Ovary (tissue), 9 donors: ENCODE data around the gene GDPGP1. TPM values are rescaled to one million over a fixed set of nuclear protein-coding genes. Genes with fewer than 3 reads are reported as not detected.

Experiments
- DNase-seq, 5 donors: peaks; one replicate each; pipeline ENCODE4 v3.0.0-alpha.2; 2019 to 2020
- H3K27ac ChIP-seq, 2 donors: fragments of 200-600 bp; one replicate each; pipeline versions ENCODE4 v1.5.1 to v1.8.0; 2019 to 2022
- H3K27me3 ChIP-seq: fragments of 200-600 bp; one replicate; pipeline ENCODE4 v1.8.0; 2022
- H3K36me3 ChIP-seq: fragments of 200-600 bp; sonication (generic); one replicate; pipeline ENCODE4 v1.5.1; 2019
- H3K4me1 ChIP-seq: one replicate; pipeline ENCODE4 v1.8.1; 2013; ENCODE audit warnings: mild to moderate bottlenecking, moderate library complexity; ENCODE audit not compliant: insufficient read depth
- H3K4me3 ChIP-seq: fragments of 200-600 bp; sonication (generic); one replicate; pipeline ENCODE4 v1.5.1; 2017
- H3K9me3 ChIP-seq, 2 donors: fragments of 200-600 bp in 1 of 2; sonication (generic) in 1 of 2; one replicate each; pipeline versions ENCODE4 v1.5.1 to v1.8.1; 2013 to 2019; ENCODE audit warnings: mild to moderate bottlenecking in 1 of 2, moderate library complexity in 1 of 2
- EP300 ChIP-seq: sonication (generic); formaldehyde crosslinking; IDR thresholded peaks from one replicate; pipeline ENCODE4 v1.6.1; 2017; ENCODE audit warnings: antibody characterized with exemption
- POLR2A ChIP-seq: fragments of 450-650 bp; IDR thresholded peaks from one replicate; pipeline ENCODE4 v1.6.1; 2017; ENCODE audit warnings: antibody characterized with exemption, mild to moderate bottlenecking, moderate library complexity
- WGBS, 3 donors: extraction: QIAGEN DNeasy Blood & Tissue Kit in 1 of 3; methylation state at CpG; one replicate each; pipeline versions ENCODE4 v1.1.5 to v1.1.7; 2013 to 2017; 5-methylcytosine and 5-hydroxymethylcytosine counted together
- intact Hi-C, 4 donors: fragments of 100-400 bp; cut with DNase I; formaldehyde crosslinking; loops; one replicate each; pipeline versions ENCODE4 v1.11.0 to v1.15.1; 2022 to 2023
- polyA plus RNA-seq, 2 donors: library from polyadenylated mRNA; stranded (reverse); fragments of 200-250 nt in 1 of 2; fragments of 350-450 nt in 1 of 2; fragmentation: Illumina TruSeq in 1 of 2; extraction: RNeasy Lipid Tissue Mini Kit (QIAGEN cat#74804) in 1 of 2; gene quantifications; one replicate each; pipeline ENCODE4 v1.2.3, GENCODE V29; 2013 to 2014
- total RNA-seq, 7 donors: library from RNA; depleted of rRNA in 2 of 7; stranded (reverse); fragments of >200 nt in 2 of 7; fragmentation: NEBNext Ultra II Directional in 3 of 7; extraction: Animal tissue kit (Norgen Biotek cat#: 25700) in 3 of 7; gene quantifications; one replicate each; pipeline versions ENCODE4 v1.1.0 to v1.2.4, GENCODE V29; 2016 to 2023
- TF ChIP-seq, protein P1 (sequence below), 3 donors: fragments of 450-650 bp in 2 of 3; fragments of 200-600 bp in 1 of 3; IDR thresholded peaks; one replicate each; pipeline versions ENCODE4 v1.5.1 to v1.8.0; 2016 to 2022; ENCODE audit warnings: antibody characterized with exemption in 3 of 3, mild to moderate bottlenecking in 1 of 3
- donor health status: DM: no; HTN: no; CAD: no; lungs with moderate emphysema.
- donor health status: DM: no; HTN: no; CAD: no.
- donor health status: Bipolar disorder and iron deficiency.
- donor health status: DM: yes; HTN: yes; CAD: no.
- donor health status: DM: no; HTN: no; CAD: no.
- donor health status: DM: yes; HTN: yes; CAD: no.

Gene GDPGP1
- total and polyA plus RNA-seq, 9 donors = 2.0 to 9.3 (median 5.8) TPM

DNA sequence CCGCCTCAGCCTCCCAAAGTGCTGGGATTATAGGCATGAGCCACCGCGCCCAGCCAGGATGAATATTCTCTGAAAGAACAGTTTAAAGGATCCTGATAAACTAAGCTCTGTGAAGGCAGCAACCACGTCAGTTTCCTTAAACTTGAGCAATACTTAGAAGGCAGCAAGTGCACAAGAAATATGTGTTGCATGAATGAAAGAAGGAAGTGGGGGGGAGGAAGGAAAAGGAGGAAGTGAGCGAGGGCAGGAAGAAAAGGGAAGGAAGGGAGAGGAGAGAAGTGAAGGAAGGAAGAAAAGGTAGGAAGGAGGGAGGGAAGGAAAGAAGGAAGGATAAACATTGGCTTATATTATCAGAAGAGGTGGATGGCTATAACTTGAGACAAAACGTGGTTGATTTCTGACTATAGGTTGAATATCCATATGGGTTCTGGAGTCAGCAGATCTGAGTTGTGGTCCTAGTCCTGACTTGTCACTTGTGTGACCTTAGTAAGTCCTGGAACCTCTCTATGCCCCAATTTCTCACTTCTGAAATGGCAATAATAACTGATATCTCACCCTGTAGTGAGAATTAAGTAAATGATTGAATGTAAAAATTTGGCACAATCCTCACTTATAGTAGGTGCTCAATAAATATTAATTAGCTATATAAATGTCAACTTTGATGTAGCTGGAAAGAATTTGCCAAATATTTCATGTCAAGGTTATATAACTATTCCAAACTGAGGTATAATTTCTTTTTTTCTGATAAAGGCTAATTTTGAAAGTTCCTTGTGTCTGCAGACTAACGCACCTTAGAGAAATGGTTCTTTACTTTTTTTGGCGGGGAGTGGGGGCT, 44.9 kb upstream of the GDPGP1 start:
- DNase-seq = no peak
- intact Hi-C loops = no loop called here
- H3K4me1 ChIP-seq = peaks cover 22% of the 10 kb centered on the region
- no peak for TF ChIP-seq EP300
- TF ChIP-seq, protein P1, sequence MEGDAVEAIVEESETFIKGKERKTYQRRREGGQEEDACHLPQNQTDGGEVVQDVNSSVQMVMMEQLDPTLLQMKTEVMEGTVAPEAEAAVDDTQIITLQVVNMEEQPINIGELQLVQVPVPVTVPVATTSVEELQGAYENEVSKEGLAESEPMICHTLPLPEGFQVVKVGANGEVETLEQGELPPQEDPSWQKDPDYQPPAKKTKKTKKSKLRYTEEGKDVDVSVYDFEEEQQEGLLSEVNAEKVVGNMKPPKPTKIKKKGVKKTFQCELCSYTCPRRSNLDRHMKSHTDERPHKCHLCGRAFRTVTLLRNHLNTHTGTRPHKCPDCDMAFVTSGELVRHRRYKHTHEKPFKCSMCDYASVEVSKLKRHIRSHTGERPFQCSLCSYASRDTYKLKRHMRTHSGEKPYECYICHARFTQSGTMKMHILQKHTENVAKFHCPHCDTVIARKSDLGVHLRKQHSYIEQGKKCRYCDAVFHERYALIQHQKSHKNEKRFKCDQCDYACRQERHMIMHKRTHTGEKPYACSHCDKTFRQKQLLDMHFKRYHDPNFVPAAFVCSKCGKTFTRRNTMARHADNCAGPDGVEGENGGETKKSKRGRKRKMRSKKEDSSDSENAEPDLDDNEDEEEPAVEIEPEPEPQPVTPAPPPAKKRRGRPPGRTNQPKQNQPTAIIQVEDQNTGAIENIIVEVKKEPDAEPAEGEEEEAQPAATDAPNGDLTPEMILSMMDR (IDR thresholded peaks at IDR 0.05) = no peak
- TF ChIP-seq POLR2A = no peak
- no peaks in the 10 kb centered on the region for H3K9me3 ChIP-seq
- no peaks in the 10 kb centered on the region for H3K27me3 ChIP-seq
- H3K27ac ChIP-seq = no peak overlapping the region
- whole genome bisulfite sequencing, 3 donors = 88 to 91% (median 89%) methylated on average over 8 of the region's 8 CpGs
- H3K36me3 ChIP-seq = no peaks in the 10 kb centered on the region
- no peak overlapping the region for H3K4me3 ChIP-seq

DNA sequence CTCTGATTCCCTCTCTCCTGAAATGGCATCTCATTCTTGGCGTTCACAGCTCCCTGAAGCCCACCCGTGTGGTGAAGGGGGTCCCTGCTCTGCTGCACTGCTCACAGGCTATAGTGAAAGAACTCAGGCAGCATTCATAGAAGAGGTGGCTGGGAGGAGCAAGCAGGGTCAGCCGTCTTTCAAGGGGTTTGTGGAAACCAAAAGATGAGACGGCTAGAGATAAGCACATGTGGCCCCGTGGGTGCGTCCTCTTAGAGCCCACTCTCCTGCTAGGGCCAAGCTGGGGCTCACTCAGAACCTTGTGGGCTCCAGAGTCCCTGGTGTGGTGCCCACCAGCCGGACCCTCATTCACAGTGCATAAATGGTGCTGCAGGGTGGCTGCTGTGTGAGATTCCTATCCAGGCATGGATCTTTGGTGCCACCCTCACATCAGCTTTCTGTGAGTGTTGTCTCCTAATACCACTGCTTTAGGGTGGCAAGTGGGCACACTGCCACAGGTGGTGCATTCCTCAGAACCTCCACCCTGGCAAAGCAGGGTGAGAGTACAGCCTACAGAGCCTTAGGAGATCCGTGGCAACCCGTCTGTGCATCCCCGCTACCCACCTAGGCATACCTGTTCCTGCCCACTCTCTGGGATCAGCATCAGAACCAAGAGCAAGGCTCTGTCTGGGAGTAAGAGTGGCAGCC, 44.1 kb upstream of the GDPGP1 start:
- 88 to 90% (median 89%) methylated on average over 10 of the region's 10 CpGs for WGBS, 3 donors
- no peaks in the 10 kb centered on the region for H3K9me3 ChIP-seq
- no peak overlapping the region for H3K27ac ChIP-seq
- no peak for DNase-seq
- H3K36me3 ChIP-seq = no peaks in the 10 kb centered on the region
- no peak overlapping the region for H3K4me3 ChIP-seq
- TF ChIP-seq, protein P1 (IDR thresholded peaks at IDR 0.05) = no peak
- no peak for TF ChIP-seq EP300
- TF ChIP-seq POLR2A = no peak
- peaks cover 19% of the 10 kb centered on the region for H3K4me1 ChIP-seq
- intact Hi-C loops = no loop called here
- no peaks in the 10 kb centered on the region for H3K27me3 ChIP-seq

DNA sequence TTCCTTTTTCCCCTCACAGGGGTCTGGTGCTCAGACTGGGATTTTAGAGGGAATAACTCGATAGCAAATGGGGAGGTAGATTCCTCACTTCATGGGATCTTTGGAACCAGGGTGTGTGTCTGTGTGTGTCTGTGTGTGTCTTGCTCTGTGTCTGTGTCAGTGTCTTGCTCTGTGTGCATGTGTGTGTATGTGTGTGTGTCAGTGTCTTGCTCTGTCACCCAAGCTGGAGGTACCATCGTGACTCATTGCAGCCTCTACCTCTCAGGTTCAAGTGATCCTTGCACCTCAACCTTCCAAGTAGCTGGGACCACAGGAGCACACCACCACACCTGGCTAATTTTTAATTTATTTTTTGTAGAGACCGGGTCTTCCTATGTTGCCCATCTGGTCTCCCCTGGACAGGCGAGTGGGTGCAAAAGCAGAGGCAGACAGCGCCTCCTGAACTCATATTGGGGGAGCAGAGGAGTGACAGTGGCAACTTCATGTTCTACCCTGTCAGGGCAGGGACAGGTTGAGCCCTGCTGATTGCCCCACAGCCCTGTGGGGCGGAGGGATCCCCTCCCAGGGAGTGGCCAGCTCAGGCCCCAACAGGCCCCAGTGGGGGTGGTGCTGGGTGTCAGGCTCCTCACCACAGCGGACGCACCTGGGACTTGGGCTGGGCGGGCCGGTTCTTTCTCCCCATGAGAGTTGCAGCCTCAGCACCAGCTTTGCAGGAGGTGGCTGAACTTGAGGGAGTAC, 43.2 kb upstream of the GDPGP1 start:
- Histone ChIP-seq H3K27me3 (no peaks in the 10 kb centered on the region), H3K27ac (peak overlapping the region in 1 of 2 donors; percentile 79), H3K4me1 (peaks cover 19% of the 10 kb centered on the region), H3K4me3 (no peak overlapping the region), H3K9me3 (no peaks in the 10 kb centered on the region), H3K36me3 (no peaks in the 10 kb centered on the region)
- intact Hi-C loops = no loop called here
- TF ChIP-seq EP300 (no peak), POLR2A (no peak)
- TF ChIP-seq, protein P1 (IDR thresholded peaks at IDR 0.05) = no peak
- WGBS, 3 donors = 88 to 98% (median 93%) methylated on average over 6 to 10 of the region's 10 CpGs
- no peak for DNase-seq

DNA sequence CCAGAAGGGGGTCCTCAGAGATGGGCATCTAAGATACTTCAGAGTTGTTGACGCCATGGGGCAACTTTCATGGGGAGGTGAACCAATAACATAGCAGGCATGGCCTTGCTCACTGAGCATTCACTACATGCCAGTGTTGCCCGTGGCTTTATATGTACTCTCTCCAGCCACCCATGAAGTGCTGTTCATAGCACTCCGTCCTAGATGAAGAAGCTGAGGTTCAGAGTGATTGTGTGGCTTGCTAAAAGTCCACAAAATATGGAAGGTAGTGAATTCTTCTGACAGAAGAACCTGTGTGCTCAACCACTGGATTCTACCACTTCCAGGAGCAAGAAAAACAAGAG, 42.7 kb upstream of the GDPGP1 start:
- intact Hi-C loops = no loop called here
- Histone ChIP-seq H3K9me3 (no peaks in the 10 kb centered on the region), H3K27me3 (no peaks in the 10 kb centered on the region), H3K27ac (peak overlapping the region in 1 of 2 donors; percentile 79), H3K4me1 (peaks cover 19% of the 10 kb centered on the region), H3K4me3 (no peak overlapping the region), H3K36me3 (no peaks in the 10 kb centered on the region)
- no peak for DNase-seq
- TF ChIP-seq POLR2A = no peak
- no peak for TF ChIP-seq EP300
- TF ChIP-seq, protein P1 (IDR thresholded peaks at IDR 0.05) = no peak
- 79 to 90% (median 86%) methylated on average over 3 of the region's 3 CpGs for WGBS, 3 donors
